ENCODE data around the gene UBE2D1. TPM values are rescaled to one million over a fixed set of nuclear protein-coding genes. Genes with fewer than 3 reads are reported as not detected.

The UBE2D1 gene
- total and polyA plus RNA-seq, 9 of the 15 experiments (the other 6 are each of a cell fraction or from before 2014, with no cell fraction given): 4.1 to 24.4 (median 12.3) TPM

GRCh38 chr10:58362027-58362789 lies 27.4 kb downstream of the UBE2D1 start:
- H3K27me3 ChIP-seq (ENCODE audit: control insufficient read depth in 2 of 2, insufficient read depth in 2 of 2, low read length in 2 of 2): no peaks in the 10 kb centered on the region
- H3K79me2 ChIP-seq (ENCODE audit: control insufficient read depth, insufficient read depth, low read length): no peaks in the 10 kb centered on the region
- CTCF ChIA-PET (ENCODE audit: low intra/inter-chr PET ratio): no interaction called here
- H3K9me3 ChIP-seq (replicated peaks; ENCODE audit: control insufficient read depth, insufficient read depth, low read depth, low read length): no peaks in the 10 kb centered on the region
- no peak for ATAC-seq
- intact Hi-C loops (cut with micrococcal nuclease): no loop called here
- TF ChIP-seq KHSRP (IDR thresholded peaks at IDR 0.05): no peak
- no peak for TF ChIP-seq USF1 (CRISPR knock-in tag; IDR thresholded peaks at IDR 0.05)
- TF ChIP-seq KAT2B (IDR thresholded peaks at IDR 0.05; ENCODE audit: low read depth, low read length): no peak
- TF ChIP-seq HNRNPUL1 (IDR thresholded peaks at IDR 0.05; ENCODE audit: low read length): no peak
- no peak for TF ChIP-seq KDM1A (IDR thresholded peaks at IDR 0.05)
- H3K4me3 ChIP-seq: no peak overlapping the region
- WGBS (ENCODE audit: insufficient coverage, low coverage, missing lambda C conversion rate): 70% methylated on average over 1 of the region's 1 CpG
- H3K36me3 ChIP-seq (ENCODE audit: control insufficient read depth, insufficient read depth, low read length): peaks cover 20% of the 10 kb centered on the region; the same call in 2 of the 3 replicates
- POLR2A ChIA-PET: no interaction called here
- no peaks in the 10 kb centered on the region for H4K20me1 ChIP-seq (replicated peaks; ENCODE audit: control insufficient read depth, insufficient read depth, low read length)
- no peaks in the 10 kb centered on the region for H3K9me1 ChIP-seq (ENCODE audit: control insufficient read depth, insufficient read depth, low read length)
- FAIRE-seq: no peak
- DNase-seq (ENCODE audit: extremely low read depth in 1 of 4, low spot score in 3 of 4): no peak
- no peak overlapping the region for H2AFZ ChIP-seq (ENCODE audit: low read depth, low read length)
- no peak overlapping the region for H3K9ac ChIP-seq (ENCODE audit: insufficient read depth in 1 of 2, low read depth in 2 of 2, low read length in 2 of 2)
- H3K27ac ChIP-seq (ENCODE audit: extremely low read depth, low read depth, low read length): no peak overlapping the region
- BruUV-seq (replicated peaks): no TSS peak
- H3K4me2 ChIP-seq (ENCODE audit: insufficient read depth, low read length): no peak overlapping the region
- no peaks in the 10 kb centered on the region for H3K4me1 ChIP-seq (replicated peaks in 1 of 2; ENCODE audit: control insufficient read depth in 2 of 2, insufficient read depth in 2 of 2, low read length in 2 of 2)
- in situ Hi-C loops (cut with MboI): no loop called here

GRCh38 chr10:58367069-58367468 lies 32.3 kb downstream of the UBE2D1 start:
- no peaks in the 10 kb centered on the region for H3K4me1 ChIP-seq (replicated peaks in 1 of 2; ENCODE audit: control insufficient read depth in 2 of 2, insufficient read depth in 2 of 2, low read length in 2 of 2)
- no peaks in the 10 kb centered on the region for H3K9me3 ChIP-seq (replicated peaks; ENCODE audit: control insufficient read depth, insufficient read depth, low read depth, low read length)
- H3K27me3 ChIP-seq (ENCODE audit: control insufficient read depth in 2 of 2, insufficient read depth in 2 of 2, low read length in 2 of 2): no peaks in the 10 kb centered on the region
- POLR2A ChIA-PET: no interaction called here
- no TSS peak for BruUV-seq (replicated peaks)
- no peak overlapping the region for H3K27ac ChIP-seq (ENCODE audit: extremely low read depth, low read depth, low read length)
- H3K4me3 ChIP-seq: no peak overlapping the region
- no peak overlapping the region for H3K4me2 ChIP-seq (ENCODE audit: insufficient read depth, low read length)
- 55% methylated on average over 3 of the region's 3 CpGs for WGBS (ENCODE audit: insufficient coverage, low coverage, missing lambda C conversion rate)
- H3K79me2 ChIP-seq (ENCODE audit: control insufficient read depth, insufficient read depth, low read length): no peaks in the 10 kb centered on the region
- in situ Hi-C loops (cut with MboI): no loop called here
- no peaks in the 10 kb centered on the region for H4K20me1 ChIP-seq (replicated peaks; ENCODE audit: control insufficient read depth, insufficient read depth, low read length)
- H3K9me1 ChIP-seq (ENCODE audit: control insufficient read depth, insufficient read depth, low read length): no peaks in the 10 kb centered on the region
- no peak for DNase-seq (ENCODE audit: extremely low read depth in 1 of 4, low spot score in 3 of 4)
- no peak for ATAC-seq
- CTCF ChIA-PET (ENCODE audit: low intra/inter-chr PET ratio): no interaction called here
- H3K9ac ChIP-seq (ENCODE audit: insufficient read depth in 1 of 2, low read depth in 2 of 2, low read length in 2 of 2): no peak overlapping the region
- no peak overlapping the region for H2AFZ ChIP-seq (ENCODE audit: low read depth, low read length)
- no peak for FAIRE-seq
- H3K36me3 ChIP-seq (ENCODE audit: control insufficient read depth, insufficient read depth, low read length): peaks cover 14% of the 10 kb centered on the region; the same call in 2 of the 3 replicates
- intact Hi-C loops (cut with micrococcal nuclease): no loop called here
- TF ChIP-seq FOXK1 (CRISPR knock-in tag; IDR thresholded peaks at IDR 0.05; ENCODE audit: borderline replicate concordance) (no peak), KAT8 (IDR thresholded peaks at IDR 0.05; ENCODE audit: low read depth) (no peak), ZNF655 (CRISPR knock-in tag; IDR thresholded peaks at IDR 0.05) (no peak), TSC22D4 (tag; IDR thresholded peaks at IDR 0.05) (no peak), NFATC3 (IDR thresholded peaks at IDR 0.05) (no peak), RNF2 (IDR thresholded peaks at IDR 0.05) (no peak), ELK3 (CRISPR knock-in tag; IDR thresholded peaks at IDR 0.05) (no peak), MEF2A (IDR thresholded peaks at IDR 0.05; ENCODE audit: control insufficient read depth, low read depth, low read length) (no peak), RBM17 (IDR thresholded peaks at IDR 0.05; ENCODE audit: borderline replicate concordance, low read depth, low read length) (no peak), SNRNP70 (optimal IDR thresholded peaks at IDR 0.05; ENCODE audit: low read depth, low read length) (no peak)

All from K562 (cell line).